HG02973 (cell line): ENCODE data around the gene SLC7A9.

Experiments
- ATAC-seq: cut with Tn5 transposase; IDR thresholded peaks from one replicate; pipeline ENCODE4 v1.9.1; 2021; ENCODE audit warnings: moderate library complexity; ENCODE audit not compliant: unreplicated experiment

Gene SLC7A9

GRCh38 chr19:32828643-32829344 lies 40.8 kb downstream of the SLC7A9 start:
- ATAC-seq: no peak

DNA sequence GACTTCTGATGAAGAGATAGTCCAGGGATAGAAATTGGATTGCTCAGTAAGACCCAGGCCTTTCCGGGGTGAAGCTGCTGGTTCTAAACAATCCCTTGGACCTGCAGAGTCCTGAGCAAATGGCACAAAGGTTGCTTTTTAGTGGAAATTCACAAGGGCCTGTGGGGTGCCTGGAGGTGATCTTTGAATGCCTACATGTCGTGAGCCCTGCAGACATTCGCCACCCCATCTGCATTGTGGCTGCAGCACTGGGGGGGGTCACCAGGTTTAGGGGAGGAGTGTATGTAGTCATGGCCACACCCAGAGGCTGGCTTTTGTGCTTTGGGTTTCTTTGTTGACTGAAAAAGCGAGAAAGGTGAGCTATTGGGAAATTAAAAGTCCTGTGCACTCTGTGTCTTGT lies 41.4 kb downstream of the SLC7A9 start:
- no peak for ATAC-seq

DNA sequence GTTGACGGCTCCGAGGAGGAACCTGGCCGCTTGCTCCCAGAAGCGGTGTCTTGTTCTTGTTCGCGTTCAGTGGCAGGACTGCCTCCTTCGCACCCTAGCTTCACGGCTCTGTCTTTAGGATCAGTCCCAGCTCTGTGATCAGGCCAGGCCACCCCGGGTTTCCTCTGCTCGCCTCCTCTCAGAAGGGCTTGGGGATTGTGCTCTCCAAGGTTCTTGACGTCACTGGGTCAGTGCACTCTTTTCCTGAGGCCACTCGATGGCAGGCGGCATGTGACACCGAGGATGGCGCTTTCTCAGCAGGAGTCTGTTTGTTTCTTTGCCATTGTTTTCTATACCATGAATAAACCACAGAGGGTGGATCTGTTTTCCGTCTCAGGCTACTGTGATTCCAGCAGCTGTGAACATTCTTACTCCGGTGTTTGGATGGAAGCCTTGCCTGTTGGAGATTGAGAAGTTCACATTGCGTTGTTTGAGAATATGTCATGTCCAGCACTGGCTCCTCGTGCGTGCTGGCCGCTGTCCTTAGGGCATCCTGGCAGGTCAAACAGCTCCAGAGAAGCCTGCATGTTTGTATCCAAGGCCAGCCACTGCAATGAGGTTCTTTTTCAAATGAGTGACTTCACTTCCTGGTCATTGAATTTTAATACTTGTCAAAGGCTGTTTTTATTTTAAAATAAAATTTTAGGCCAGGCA lies 44.5 kb downstream of the SLC7A9 start:
- no peak for ATAC-seq

DNA sequence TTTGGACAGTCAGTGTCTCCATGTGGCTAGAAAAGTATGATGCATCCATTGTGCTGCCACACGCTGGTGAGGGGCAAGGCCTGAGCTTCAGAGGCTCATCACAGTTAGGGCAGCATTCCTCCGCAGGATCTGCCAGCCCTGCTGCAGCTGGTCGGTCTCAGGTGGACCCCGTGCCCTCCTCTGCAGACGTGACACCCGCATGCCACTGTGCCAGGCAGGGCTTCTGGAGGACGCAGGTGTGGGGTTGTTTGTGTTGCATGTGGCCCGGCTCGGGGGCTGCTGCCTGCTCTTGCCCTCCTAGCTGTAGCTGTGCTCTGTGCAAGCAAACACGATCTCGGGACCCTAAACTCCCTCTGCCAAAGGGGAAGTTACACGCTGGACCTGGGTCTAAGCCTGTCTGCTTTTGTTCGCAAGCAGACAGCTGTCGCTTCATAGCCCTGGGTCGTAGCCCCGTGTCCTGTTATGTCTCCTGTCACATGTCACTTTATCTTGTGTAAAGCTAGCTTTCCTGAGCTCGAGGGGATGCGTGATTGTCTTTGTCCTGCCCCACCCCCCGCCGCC lies 45.3 kb downstream of the SLC7A9 start:
- ATAC-seq: no peak

DNA sequence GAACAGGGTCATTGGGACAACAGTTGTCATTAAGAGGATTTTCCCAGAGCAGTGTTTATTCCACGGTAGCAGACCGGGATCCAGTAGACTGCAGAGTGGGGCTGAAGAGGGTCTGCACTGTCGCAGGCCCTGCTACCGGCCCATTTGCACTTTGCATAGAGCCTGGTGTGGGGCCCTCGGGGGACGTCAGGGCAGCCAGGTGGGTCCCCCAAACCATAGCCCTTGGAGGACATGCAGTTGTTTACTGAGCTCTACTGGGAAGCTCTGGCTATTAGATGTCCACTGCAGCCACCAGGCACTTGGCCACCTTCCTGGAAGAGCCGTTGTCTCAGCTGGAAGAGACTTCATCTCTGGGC lies 45.8 kb downstream of the SLC7A9 start:
- ATAC-seq: no peak

DNA sequence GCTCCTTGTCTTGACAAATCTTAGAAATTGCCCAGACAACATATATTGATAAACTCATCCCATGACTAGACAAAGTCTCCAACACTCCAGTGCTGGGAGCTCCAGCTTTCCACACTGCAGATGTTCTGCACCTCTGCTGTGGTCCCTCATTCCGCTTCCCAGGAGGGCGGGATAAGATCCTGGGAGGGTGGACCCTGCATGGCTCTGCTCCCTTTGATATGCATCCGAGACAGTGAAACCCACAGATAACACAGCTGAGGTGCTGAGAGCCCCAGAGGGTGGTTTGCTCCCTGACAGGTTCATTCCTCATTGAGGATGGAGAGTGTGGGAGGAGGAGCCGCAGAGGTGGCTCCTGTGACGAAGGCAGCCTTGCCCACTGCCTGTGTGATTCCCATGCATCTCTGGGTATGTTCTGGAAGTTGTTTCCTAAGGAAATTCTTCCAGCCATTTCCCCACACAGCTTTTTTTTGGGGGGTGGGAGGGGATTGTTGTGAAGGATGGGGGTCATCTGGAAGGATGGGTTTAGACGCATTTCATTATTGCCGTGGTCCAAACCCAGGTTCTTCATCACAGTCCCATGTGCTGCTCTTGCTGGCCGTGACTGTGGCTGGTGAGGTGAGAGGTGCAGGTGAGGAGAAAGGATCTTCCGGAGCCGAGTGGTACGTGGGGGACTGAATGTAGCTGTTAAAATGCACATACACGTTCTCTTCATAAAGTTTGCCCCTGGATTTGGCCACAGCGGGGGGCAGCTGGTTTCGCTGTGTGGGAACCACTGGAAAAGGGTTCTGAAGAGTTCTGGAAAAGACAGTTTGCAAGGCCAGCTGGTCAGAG lies 46.4 kb downstream of the SLC7A9 start:
- ATAC-seq: no peak

GRCh38 chr19:32819419-32820400 lies 49.9 kb downstream of the SLC7A9 start:
- no peak for ATAC-seq

GRCh38 chr19:32818536-32818935 lies 51.0 kb downstream of the SLC7A9 start:
- no peak for ATAC-seq

- ATAC-seq: no peak
These were observed 51.7 kb downstream of the SLC7A9 start for GRCh38 chr19:32817569-32818476.

DNA sequence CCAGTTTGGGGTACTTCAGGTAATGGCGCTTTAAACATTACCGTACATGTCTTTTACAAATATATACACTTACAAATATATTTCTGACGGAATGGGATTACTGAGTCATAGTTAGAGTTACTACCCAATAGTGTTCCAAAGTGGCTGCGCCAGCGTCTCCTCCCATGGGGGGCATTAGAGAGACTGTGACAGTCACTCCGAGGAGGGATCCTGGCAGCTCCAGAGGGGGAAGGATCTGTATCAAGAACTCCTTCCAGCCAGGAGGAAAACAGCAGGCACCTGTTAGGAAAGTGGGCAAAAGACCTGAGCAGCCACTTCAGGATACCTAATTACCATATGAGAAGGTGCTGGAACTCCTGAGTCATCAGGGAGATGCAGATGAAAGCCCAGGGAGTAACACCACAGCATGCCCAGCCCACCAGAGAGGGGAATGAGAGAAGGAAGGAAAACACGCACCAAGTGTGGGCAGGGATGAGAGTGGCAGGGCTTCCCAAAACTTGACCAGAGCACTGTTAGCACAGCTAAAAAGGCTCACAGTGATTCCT lies 52.9 kb downstream of the SLC7A9 start:
- ATAC-seq: no peak

DNA sequence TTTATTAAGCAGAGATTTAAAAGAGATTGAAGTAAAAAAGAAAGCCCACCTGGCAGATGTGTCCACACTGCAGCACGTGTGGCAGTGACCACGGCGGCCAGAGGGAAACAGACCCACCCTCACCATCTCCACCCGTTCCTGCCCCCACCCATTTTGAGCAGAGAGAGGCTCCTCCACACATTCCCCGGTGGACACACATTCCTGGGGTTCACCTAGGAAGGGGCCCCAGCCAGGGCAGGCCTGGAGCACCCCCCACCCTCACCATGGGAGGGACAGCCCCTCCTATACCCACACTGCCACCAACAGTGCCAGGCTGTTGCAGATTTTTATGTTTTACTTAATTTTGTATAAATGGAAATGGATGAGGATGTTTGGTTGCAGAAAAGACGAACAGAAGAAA lies 54.9 kb downstream of the SLC7A9 start:
- ATAC-seq: no peak

- ATAC-seq: no peak
These were observed 55.6 kb downstream of the SLC7A9 start for GRCh38 chr19:32813862-32814425.

DNA sequence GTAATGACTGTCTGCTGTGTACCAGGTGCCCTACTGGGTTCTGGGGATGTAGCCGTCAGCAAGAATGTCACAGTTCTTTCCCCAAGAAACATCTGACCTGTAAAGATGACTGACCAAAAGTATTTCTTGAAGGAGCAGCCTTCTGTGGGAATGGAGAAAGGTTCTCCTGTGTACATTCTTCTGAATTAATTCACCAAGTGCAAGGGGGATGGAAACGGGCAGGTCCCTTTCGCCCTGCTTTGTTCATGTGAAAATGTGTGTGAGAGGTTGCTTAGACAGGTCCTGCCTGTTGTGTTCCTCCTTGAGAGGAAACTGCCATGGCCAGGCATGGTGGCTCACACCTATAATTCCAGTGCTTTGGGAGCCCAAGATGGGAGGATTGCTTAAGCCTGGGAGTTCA lies 57.0 kb downstream of the SLC7A9 start:
- ATAC-seq: no peak

DNA sequence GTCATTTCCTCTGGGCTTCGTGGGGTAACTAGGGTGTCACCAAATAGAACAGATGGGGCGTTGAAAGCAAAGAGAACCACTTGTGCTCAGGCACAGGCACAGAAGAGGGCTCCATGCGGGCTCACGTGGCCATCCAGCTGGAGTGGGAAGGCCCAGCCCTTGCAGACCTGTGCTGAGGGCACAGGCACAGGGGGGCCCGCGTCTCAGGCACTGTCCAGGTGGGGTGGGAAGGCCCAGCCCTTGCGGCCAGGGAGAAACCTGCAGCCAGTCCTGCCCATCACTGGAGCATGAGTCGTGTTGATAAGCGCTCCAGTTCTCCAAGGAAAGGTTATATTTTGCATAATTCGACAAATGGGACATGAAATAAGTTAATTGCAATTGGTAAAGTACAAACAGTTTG lies 57.5 kb downstream of the SLC7A9 start:
- no peak for ATAC-seq

GRCh38 chr19:32811151-32811550 lies 58.4 kb downstream of the SLC7A9 start:
- ATAC-seq: no peak

GRCh38 chr19:32810452-32810851 lies 59.1 kb downstream of the SLC7A9 start:
- ATAC-seq: no peak

- no peak for ATAC-seq
These were observed 59.8 kb downstream of the SLC7A9 start for GRCh38 chr19:32809754-32810153.

DNA sequence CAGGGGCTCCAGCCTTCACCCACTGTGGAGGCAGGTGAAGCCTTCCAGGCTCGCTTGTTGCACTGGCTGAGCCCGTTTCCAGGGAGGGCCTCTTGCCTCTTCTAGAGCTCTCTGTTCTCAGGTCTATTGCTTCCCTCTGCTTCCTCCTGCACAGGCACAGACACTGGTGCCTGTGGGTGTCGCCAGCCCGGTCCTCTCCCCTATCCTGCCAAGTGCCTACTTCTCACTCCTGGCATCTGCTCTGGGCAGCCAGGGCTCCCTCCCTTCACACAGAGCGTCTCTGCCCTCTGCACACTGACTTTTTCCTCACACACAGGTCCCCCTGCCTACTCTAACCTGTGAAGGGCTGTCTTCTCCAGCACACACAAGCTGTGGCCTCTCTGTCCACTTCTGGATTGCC lies 60.3 kb downstream of the SLC7A9 start:
- ATAC-seq: no peak

DNA sequence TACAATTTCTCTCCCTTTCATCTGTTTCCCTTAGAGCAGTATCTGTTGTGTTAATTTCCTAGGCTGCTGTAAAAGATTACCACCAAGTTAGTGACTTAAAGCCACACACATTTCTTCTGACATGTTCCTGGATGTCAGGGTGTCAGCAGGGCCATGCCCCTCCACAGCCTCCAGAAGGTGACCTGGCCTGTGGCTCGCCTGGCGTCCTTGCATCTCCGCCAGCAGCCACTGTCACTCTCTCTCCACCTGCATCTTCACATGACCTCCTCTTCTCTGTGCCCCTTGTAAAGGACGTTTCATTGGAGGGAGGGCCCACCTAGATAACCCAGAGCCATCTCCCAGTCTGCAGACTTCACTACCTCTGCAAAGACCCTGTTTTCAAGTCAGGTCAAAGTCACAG lies 61.3 kb downstream of the SLC7A9 start:
- no peak for ATAC-seq
